ENCODE measurements around the gene KIAA0930.

- TF ChIP-seq POLR2A (IDR thresholded peaks at IDR 0.05) = no peak
- no peak for TF ChIP-seq CTCF (IDR thresholded peaks at IDR 0.05)
Measured at GRCh38 chr22:45228401-45228754, 12.3 kb downstream of the KIAA0930 start.

Data from testis (tissue), 2 donors.